Measurements from ENCODE around the gene BAG5.

The BAG5 gene

GRCh38 chr14:103519043-103519836 is 43.2 kb downstream of the BAG5 start:
- Histone ChIP-seq H2BK120ac (ENCODE audit: low read depth, low read length) (no peak overlapping the region), H3K79me1 (ENCODE audit: low read depth, low read length) (peaks cover 13% of the 10 kb centered on the region), H3K18ac (ENCODE audit: low read length) (peak overlapping the region; percentile 59), H3K27ac (replicated peaks; ENCODE audit: low read length) (no peak overlapping the region), H3K4ac (ENCODE audit: low read length) (peak overlapping the region; percentile 66), H3K4me1 (ENCODE audit: control insufficient read depth in 2 of 2, insufficient read depth in 1 of 2, low read depth in 1 of 2, low read length in 2 of 2) (peaks cover 21 to 54% of the 10 kb centered on the region in 2 donors), H3K4me3 (ENCODE audit: low read length in 2 of 2) (peak overlapping the region in 1 of 2 donors; percentile 14), H2BK12ac (ENCODE audit: low read length) (peak overlapping the region; percentile 16), H3K4me2 (ENCODE audit: insufficient read depth, low read length, poor library complexity, severe bottlenecking) (no peak overlapping the region), H2AK5ac (ENCODE audit: low read depth, low read length) (peak overlapping the region; percentile 98), H3K27me3 (ENCODE audit: control insufficient read depth in 3 of 3, insufficient read depth in 3 of 3, low read depth in 1 of 3, low read length in 3 of 3) (peaks cover 0 to 14% (median 2%) of the 10 kb centered on the region in 3 experiments), H3K9ac (ENCODE audit: low read depth, low read length, poor library complexity) (no peak overlapping the region), H2BK5ac (ENCODE audit: low read length) (peak overlapping the region; percentile 75), H4K91ac (ENCODE audit: low read depth, low read length, poor library complexity) (no peak overlapping the region), H2AFZ (ENCODE audit: low read length) (no peak overlapping the region), H3K14ac (ENCODE audit: low read length) (no peak overlapping the region), H3K36me3 (replicated peaks in 1 of 2; ENCODE audit: control insufficient read depth in 2 of 2, insufficient read depth in 2 of 2, low read length in 2 of 2) (peaks cover 13 to 27% of the 10 kb centered on the region in 2 donors), H3K9me3 (replicated peaks in 1 of 2; ENCODE audit: control insufficient read depth in 2 of 2, insufficient read depth in 1 of 2, low read depth in 1 of 2, low read length in 2 of 2) (no peaks in the 10 kb centered on the region), H4K8ac (ENCODE audit: low read depth, low read length) (peak overlapping the region; percentile 95), H2BK15ac (ENCODE audit: low read length) (peak overlapping the region; percentile 94), H3K23ac (ENCODE audit: low read depth, low read length, poor library complexity) (peak overlapping the region; percentile 80)
- no peak for DNase-seq (ENCODE audit: low spot score)
- no CpG with 5 or more reads among the region's 13 CpGs for WGBS, 2 donors (ENCODE audit: extremely low coverage in 2 of 2, insufficient read length in 2 of 2, insufficient replicate concordance in 1 of 2)

DNA sequence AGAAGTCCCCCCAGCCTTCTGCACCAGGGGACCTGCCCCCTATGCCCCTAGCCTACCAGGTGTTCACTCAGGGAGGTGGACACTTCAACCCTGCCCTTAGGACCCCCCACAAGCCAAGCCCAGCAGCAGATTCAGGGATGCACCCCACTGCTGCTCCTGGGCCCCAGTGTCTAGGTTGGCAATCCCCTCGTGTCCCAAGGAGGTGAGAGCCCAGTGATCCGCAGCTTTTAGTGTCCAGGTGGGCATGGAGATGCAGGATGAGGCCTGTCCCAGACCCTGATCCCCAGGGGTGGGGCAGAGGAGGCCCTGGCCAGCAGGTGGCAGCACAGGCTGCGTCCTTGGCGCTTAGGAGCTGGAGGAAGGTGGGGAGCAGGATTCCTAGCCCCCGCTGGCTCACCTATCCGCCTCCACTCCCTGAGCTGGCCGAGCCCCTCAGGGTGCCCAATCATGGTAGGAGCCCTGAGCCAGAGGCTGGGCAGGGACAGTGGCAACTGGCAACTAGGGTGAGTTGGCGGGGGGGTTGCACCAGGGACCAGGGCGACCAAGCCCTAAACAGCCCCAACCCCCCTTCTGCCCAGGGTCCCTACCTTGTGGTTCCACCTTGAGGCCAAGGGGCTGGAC is 43.9 kb downstream of the BAG5 start:
- peaks cover 13 to 31% of the 10 kb centered on the region in 2 donors for H3K36me3 ChIP-seq (replicated peaks in 1 of 2; ENCODE audit: control insufficient read depth in 2 of 2, insufficient read depth in 2 of 2, low read length in 2 of 2)
- H4K8ac ChIP-seq (ENCODE audit: low read depth, low read length), result no peak overlapping the region
- no peak for DNase-seq (ENCODE audit: low spot score)
- H3K4me1 ChIP-seq (ENCODE audit: control insufficient read depth in 2 of 2, insufficient read depth in 1 of 2, low read depth in 1 of 2, low read length in 2 of 2), result peaks cover 18 to 51% of the 10 kb centered on the region in 2 donors
- peak overlapping the region; percentile 94 for H2BK15ac ChIP-seq (ENCODE audit: low read length)
- peak overlapping the region; percentile 98 for H2AK5ac ChIP-seq (ENCODE audit: low read depth, low read length)
- H3K4me3 ChIP-seq (ENCODE audit: low read length in 2 of 2), result no peak overlapping the region
- peak overlapping the region; percentile 80 for H3K23ac ChIP-seq (ENCODE audit: low read depth, low read length, poor library complexity)
- H4K91ac ChIP-seq (ENCODE audit: low read depth, low read length, poor library complexity), result no peak overlapping the region
- peak overlapping the region; percentile 16 for H2BK12ac ChIP-seq (ENCODE audit: low read length)
- H3K18ac ChIP-seq (ENCODE audit: low read length), result peak overlapping the region; percentile 93
- no peak overlapping the region for H3K27ac ChIP-seq (replicated peaks; ENCODE audit: low read length)
- H2BK120ac ChIP-seq (ENCODE audit: low read depth, low read length), result peak overlapping the region; percentile 83
- no peak overlapping the region for H2AFZ ChIP-seq (ENCODE audit: low read length)
- H2BK5ac ChIP-seq (ENCODE audit: low read length), result peak overlapping the region; percentile 75
- no CpG with 5 or more reads among the region's 9 CpGs for WGBS, 2 donors (ENCODE audit: extremely low coverage in 2 of 2, insufficient read length in 2 of 2, insufficient replicate concordance in 1 of 2)
- peak overlapping the region; percentile 66 for H3K4ac ChIP-seq (ENCODE audit: low read length)
- H3K27me3 ChIP-seq (ENCODE audit: control insufficient read depth in 3 of 3, insufficient read depth in 3 of 3, low read depth in 1 of 3, low read length in 3 of 3), result peaks cover 0 to 7% (median 0%) of the 10 kb centered on the region in 3 experiments
- H3K9me3 ChIP-seq (replicated peaks in 1 of 2; ENCODE audit: control insufficient read depth in 2 of 2, insufficient read depth in 1 of 2, low read depth in 1 of 2, low read length in 2 of 2), result no peaks in the 10 kb centered on the region
- H3K9ac ChIP-seq (ENCODE audit: low read depth, low read length, poor library complexity), result no peak overlapping the region
- H3K4me2 ChIP-seq (ENCODE audit: insufficient read depth, low read length, poor library complexity, severe bottlenecking), result peak overlapping the region; percentile 18
- H3K14ac ChIP-seq (ENCODE audit: low read length), result no peak overlapping the region
- peaks cover 13% of the 10 kb centered on the region for H3K79me1 ChIP-seq (ENCODE audit: low read depth, low read length)

DNA sequence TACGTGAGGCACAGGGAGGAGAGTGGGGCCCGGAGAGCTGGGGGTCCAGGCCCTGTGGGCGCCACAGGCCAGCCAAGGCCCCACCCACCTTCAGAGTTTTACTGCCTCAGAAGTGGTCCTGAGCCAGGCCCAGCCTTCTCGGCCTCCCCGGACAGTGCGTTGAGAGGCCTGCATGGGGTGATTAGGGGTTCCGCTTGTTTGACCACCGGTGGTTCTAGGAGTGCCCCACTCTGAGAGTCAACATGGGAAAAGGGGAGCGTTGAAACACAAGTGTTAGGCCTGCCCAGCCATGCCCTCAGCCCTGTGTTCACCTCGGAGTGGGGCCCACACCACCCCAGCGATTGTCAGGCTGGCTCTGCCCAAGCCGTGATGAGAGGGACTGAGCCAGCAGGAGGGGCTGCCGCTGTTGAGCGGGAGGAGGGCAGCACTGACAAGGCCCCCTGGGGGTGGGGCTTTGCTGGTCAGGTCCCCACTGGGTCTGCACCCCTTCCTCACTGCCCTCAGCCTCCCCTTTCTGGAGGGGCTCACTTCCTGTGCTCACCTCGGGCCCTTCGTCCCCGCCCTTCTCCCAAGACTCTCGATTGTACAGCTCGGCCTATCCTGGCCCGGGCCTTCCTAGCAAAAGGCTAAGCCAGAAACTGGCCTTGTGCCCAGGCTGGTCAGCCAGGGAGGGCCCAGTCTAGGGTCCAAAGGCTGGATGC is 44.6 kb downstream of the BAG5 start:
- H3K4me2 ChIP-seq (ENCODE audit: insufficient read depth, low read length, poor library complexity, severe bottlenecking), result no peak overlapping the region
- H3K9me3 ChIP-seq (replicated peaks in 1 of 2; ENCODE audit: control insufficient read depth in 2 of 2, insufficient read depth in 1 of 2, low read depth in 1 of 2, low read length in 2 of 2), result no peaks in the 10 kb centered on the region
- peak overlapping the region; percentile 67 for H3K9ac ChIP-seq (ENCODE audit: low read depth, low read length, poor library complexity)
- no peak overlapping the region for H2BK5ac ChIP-seq (ENCODE audit: low read length)
- H3K4me1 ChIP-seq (ENCODE audit: control insufficient read depth in 2 of 2, insufficient read depth in 1 of 2, low read depth in 1 of 2, low read length in 2 of 2), result peaks cover 18 to 44% of the 10 kb centered on the region in 2 donors
- no CpG with 5 or more reads among the region's 20 CpGs for WGBS, 2 donors (ENCODE audit: extremely low coverage in 2 of 2, insufficient read length in 2 of 2, insufficient replicate concordance in 1 of 2)
- peak overlapping the region; percentile 4 for H2BK12ac ChIP-seq (ENCODE audit: low read length)
- peak overlapping the region; percentile 98 for H2AK5ac ChIP-seq (ENCODE audit: low read depth, low read length)
- no peak overlapping the region for H4K91ac ChIP-seq (ENCODE audit: low read depth, low read length, poor library complexity)
- peak overlapping the region; percentile 93 for H3K18ac ChIP-seq (ENCODE audit: low read length)
- peak overlapping the region; percentile 48 for H4K8ac ChIP-seq (ENCODE audit: low read depth, low read length)
- no peak overlapping the region for H3K27ac ChIP-seq (replicated peaks; ENCODE audit: low read length)
- H2BK15ac ChIP-seq (ENCODE audit: low read length), result peak overlapping the region; percentile 83
- H3K36me3 ChIP-seq (replicated peaks in 1 of 2; ENCODE audit: control insufficient read depth in 2 of 2, insufficient read depth in 2 of 2, low read length in 2 of 2), result peaks cover 18 to 34% of the 10 kb centered on the region in 2 donors
- H3K14ac ChIP-seq (ENCODE audit: low read length), result peak overlapping the region; percentile 44
- H3K79me1 ChIP-seq (ENCODE audit: low read depth, low read length), result peaks cover 13% of the 10 kb centered on the region
- H3K4ac ChIP-seq (ENCODE audit: low read length), result peak overlapping the region; percentile 3
- H2AFZ ChIP-seq (ENCODE audit: low read length), result no peak overlapping the region
- peaks cover 0 to under 1% (median 0%) of the 10 kb centered on the region in 3 experiments for H3K27me3 ChIP-seq (ENCODE audit: control insufficient read depth in 3 of 3, insufficient read depth in 3 of 3, low read depth in 1 of 3, low read length in 3 of 3)
- H2BK120ac ChIP-seq (ENCODE audit: low read depth, low read length), result peak overlapping the region; percentile 83
- no peak overlapping the region for H3K23ac ChIP-seq (ENCODE audit: low read depth, low read length, poor library complexity)
- no peak overlapping the region for H3K4me3 ChIP-seq (ENCODE audit: low read length in 2 of 2)
- DNase-seq (ENCODE audit: low spot score), result no peak

Measured in neuronal stem cell (in vitro differentiated cells).